SU-DHL-6 (cell line): ENCODE measurements around the gene IP6K3.

Experiments
- H2AFZ ChIP-seq: fragments of 200-600 bp; sonication (generic); 2 replicates; pipeline ENCODE4 v1.6.1; 2014; ENCODE audit warnings: low read depth, mild to moderate bottlenecking, moderate library complexity, mixed read lengths, antibody characterized with exemption, low read length; ENCODE audit not compliant: severe bottlenecking
- H3F3A ChIP-seq: fragments of 200-600 bp; shearing (Covaris generic); 2 replicates; pipeline ENCODE4 v1.6.0; 2016; ENCODE audit warnings: antibody characterized with exemption, mild to moderate bottlenecking; ENCODE audit not compliant: insufficient read depth
- H3K27ac ChIP-seq: fragments of 200-600 bp; sonication (generic); 2 replicates; pipeline ENCODE4 v1.5.1; 2016; ENCODE audit warnings: low read depth, mild to moderate bottlenecking, low read length, moderate library complexity, mixed read lengths
- H3K27me3 ChIP-seq: fragments of 200-600 bp; sonication (generic), shearing (Covaris generic); 2 replicates; pipeline ENCODE4 v1.6.0; 2014; ENCODE audit warnings: mild to moderate bottlenecking, low read length
- H3K36me3 ChIP-seq: fragments of 200-600 bp; sonication (generic); 2 replicates; pipeline ENCODE4 v1.6.1; 2014; ENCODE audit warnings: mild to moderate bottlenecking, low read length, mixed read lengths
- H3K4me2 ChIP-seq: fragments of 300-600, 200-600 bp; shearing (Covaris generic), sonication (generic); 2 replicates; pipeline ENCODE4 v1.6.0; 2014; ENCODE audit warnings: low read length, low read depth, mild to moderate bottlenecking; ENCODE audit not compliant: poor library complexity, severe bottlenecking
- H3K4me3 ChIP-seq: fragments of 200-600 bp; sonication (generic); 2 replicates; pipeline ENCODE4 v1.5.1; 2014; ENCODE audit warnings: antibody characterized with exemption, low read length, mild to moderate bottlenecking, mixed read lengths; ENCODE audit not compliant: insufficient read depth, poor library complexity, severe bottlenecking
- H3K79me2 ChIP-seq: fragments of 200-600 bp; sonication (generic); 2 replicates; pipeline ENCODE4 v1.6.1; 2014; ENCODE audit warnings: mild to moderate bottlenecking, low read length, moderate library complexity; ENCODE audit not compliant: insufficient read depth
- H3K9ac ChIP-seq: fragments of 200-600 bp; sonication (generic); 2 replicates; pipeline ENCODE4 v1.7.0; 2014; ENCODE audit warnings: mild to moderate bottlenecking, low read length
- H3K9me2 ChIP-seq: fragments of 200-600 bp; sonication (generic); replicated peaks from 2 replicates; pipeline ENCODE4 v1.6.1; 2014; ENCODE audit warnings: low read length; ENCODE audit not compliant: insufficient read depth
- H3K9me3 ChIP-seq: fragments of 200-600 bp; sonication (generic); 2 replicates; pipeline ENCODE4 v1.6.1; 2014; ENCODE audit warnings: low read length, mixed read lengths; ENCODE audit not compliant: insufficient read depth
- H4K20me1 ChIP-seq: fragments of 200-600 bp; sonication (generic); 2 replicates; pipeline ENCODE4 v1.6.1; 2014; ENCODE audit warnings: low read depth, mild to moderate bottlenecking, antibody characterized with exemption, low read length, moderate library complexity, mixed read lengths
- EZH2phosphoT487 ChIP-seq: fragments of 200-600 bp; sonication (generic), shearing (Covaris generic); conservative IDR thresholded peaks from 2 replicates; pipeline ENCODE4 v1.6.1; 2018; ENCODE audit warnings: mild to moderate bottlenecking, antibody characterized with exemption, low read length, moderate library complexity, mixed read lengths
- TF ChIP-seq, protein P1 (sequence below): fragments of 200-600 bp; sonication (generic); IDR thresholded peaks from one replicate; pipeline ENCODE4 v1.5.1; 2017; ENCODE audit warnings: antibody characterized with exemption, mild to moderate bottlenecking, low read length, moderate library complexity; ENCODE audit not compliant: insufficient read depth, poor library complexity, severe bottlenecking

Gene IP6K3

DNA sequence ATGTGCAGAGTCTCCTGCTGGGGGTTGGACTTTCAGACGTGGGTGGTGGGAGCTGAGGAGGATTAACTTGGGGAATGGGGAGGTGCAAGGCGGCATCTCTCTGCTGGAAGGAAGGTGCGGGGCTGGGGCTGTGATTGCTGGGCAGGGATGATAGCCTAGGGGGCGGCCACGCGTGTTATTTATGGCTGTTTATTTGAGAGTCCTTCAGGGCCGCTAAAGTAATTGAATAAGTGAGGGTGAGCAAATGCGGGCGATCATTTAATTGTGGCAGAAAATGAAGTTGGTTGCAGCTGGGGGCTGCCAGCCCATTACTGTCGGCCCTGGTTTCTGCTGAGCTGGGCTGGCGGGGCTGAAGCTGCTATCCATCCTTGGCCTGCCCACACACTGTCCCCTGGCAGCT lies 7.5 kb upstream of the IP6K3 start:
- Histone ChIP-seq H3K27me3 (no peaks in the 10 kb centered on the region), H3K27ac (no peak overlapping the region), H3K9me3 (no peaks in the 10 kb centered on the region), H3K36me3 (no peaks in the 10 kb centered on the region), H3K9me2 (no peaks in the 10 kb centered on the region), H4K20me1 (no peaks in the 10 kb centered on the region; the same call in 1 of the 2 replicates), H3K79me2 (no peaks in the 10 kb centered on the region), H3F3A (no peaks in the 10 kb centered on the region), H3K4me3 (no peak overlapping the region), H3K9ac (no peak overlapping the region), H2AFZ (no peak overlapping the region), H3K4me2 (no peak overlapping the region)
- TF ChIP-seq, protein P1, sequence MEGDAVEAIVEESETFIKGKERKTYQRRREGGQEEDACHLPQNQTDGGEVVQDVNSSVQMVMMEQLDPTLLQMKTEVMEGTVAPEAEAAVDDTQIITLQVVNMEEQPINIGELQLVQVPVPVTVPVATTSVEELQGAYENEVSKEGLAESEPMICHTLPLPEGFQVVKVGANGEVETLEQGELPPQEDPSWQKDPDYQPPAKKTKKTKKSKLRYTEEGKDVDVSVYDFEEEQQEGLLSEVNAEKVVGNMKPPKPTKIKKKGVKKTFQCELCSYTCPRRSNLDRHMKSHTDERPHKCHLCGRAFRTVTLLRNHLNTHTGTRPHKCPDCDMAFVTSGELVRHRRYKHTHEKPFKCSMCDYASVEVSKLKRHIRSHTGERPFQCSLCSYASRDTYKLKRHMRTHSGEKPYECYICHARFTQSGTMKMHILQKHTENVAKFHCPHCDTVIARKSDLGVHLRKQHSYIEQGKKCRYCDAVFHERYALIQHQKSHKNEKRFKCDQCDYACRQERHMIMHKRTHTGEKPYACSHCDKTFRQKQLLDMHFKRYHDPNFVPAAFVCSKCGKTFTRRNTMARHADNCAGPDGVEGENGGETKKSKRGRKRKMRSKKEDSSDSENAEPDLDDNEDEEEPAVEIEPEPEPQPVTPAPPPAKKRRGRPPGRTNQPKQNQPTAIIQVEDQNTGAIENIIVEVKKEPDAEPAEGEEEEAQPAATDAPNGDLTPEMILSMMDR, result no peak
- no peak for TF ChIP-seq EZH2phosphoT487

DNA sequence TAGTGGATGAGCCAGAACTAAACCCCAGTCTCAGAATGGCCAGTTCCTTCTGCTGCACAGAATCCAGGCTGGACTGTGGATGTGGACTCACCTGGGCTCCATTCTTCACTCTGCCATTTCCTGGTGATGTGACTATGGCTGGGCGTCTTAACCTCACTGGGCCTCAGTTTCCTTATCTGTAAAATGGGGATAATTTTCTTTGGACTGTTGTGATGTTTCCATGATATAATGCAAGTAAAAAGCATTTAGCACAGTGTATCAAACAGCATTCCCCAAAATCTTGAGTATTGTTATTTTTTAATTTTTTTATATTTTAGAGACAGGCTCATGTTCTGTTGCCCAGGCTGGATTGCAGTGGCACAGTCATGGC lies 5.9 kb upstream of the IP6K3 start:
- TF ChIP-seq EZH2phosphoT487, result no peak
- TF ChIP-seq, protein P1, result no peak
- Histone ChIP-seq H3K27me3 (no peaks in the 10 kb centered on the region), H3K4me3 (no peak overlapping the region), H3K4me2 (no peak overlapping the region), H3K79me2 (no peaks in the 10 kb centered on the region), H3K9me2 (no peaks in the 10 kb centered on the region), H3K9ac (no peak overlapping the region), H3K9me3 (no peaks in the 10 kb centered on the region), H3F3A (no peaks in the 10 kb centered on the region), H3K36me3 (no peaks in the 10 kb centered on the region), H4K20me1 (no peaks in the 10 kb centered on the region; the same call in 1 of the 2 replicates), H3K27ac (no peak overlapping the region), H2AFZ (no peak overlapping the region)

DNA sequence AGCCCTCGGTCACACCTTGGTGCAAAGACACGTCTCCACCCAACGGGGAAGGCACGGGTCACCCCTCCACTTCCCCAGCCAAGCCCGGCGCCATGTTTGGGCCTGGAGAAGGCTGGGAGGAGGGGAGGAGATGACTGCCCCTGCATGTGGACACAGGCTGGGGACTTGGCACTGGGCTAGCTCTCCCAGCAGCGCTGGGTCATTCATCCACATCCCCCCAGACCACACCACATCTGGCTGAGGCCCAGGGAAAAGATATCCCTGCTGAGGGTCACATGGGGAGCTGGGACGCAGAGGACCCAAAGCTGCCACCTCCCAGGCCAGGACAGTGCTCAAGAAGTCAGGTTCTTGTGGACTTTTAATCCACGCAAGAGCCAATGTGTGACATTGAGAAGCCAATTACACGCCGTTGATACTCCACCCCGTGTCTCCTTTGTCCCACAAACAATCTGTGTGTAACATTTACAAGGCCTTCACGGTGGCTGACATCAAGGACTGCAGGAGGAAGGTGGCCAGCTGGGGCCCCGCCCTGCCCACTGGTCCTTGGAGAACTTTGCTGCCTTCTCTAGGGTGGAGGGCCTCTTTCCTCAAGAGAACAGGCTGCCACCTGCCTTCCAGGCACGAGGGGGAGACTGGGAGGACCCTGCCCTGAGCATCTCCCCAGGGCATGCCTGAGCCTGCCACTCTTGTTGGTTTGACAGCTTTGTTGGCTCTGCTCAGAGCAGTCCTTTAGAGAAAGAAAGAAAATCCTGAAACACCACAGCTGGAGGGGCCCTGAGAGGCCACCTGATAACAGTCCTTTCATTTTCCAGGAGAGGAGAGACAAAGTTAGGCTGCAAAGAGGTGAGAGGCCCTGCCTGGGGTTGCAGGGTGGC lies 5.3 kb upstream of the IP6K3 start:
- no peaks in the 10 kb centered on the region for H3K9me2 ChIP-seq
- H3K4me3 ChIP-seq, result no peak overlapping the region
- H3K9me3 ChIP-seq, result no peaks in the 10 kb centered on the region
- H3K36me3 ChIP-seq, result no peaks in the 10 kb centered on the region
- H3K27ac ChIP-seq, result no peak overlapping the region
- no peak for TF ChIP-seq EZH2phosphoT487
- TF ChIP-seq, protein P1, result no peak
- H4K20me1 ChIP-seq, result no peaks in the 10 kb centered on the region; the same call in 1 of the 2 replicates
- no peaks in the 10 kb centered on the region for H3K79me2 ChIP-seq
- no peaks in the 10 kb centered on the region for H3K27me3 ChIP-seq
- H2AFZ ChIP-seq, result no peak overlapping the region
- H3K4me2 ChIP-seq, result no peak overlapping the region
- no peaks in the 10 kb centered on the region for H3F3A ChIP-seq
- H3K9ac ChIP-seq, result no peak overlapping the region
